Amygdala (tissue), 56 donors: Measurements from ENCODE around the gene SELENOW.
"Not testable (repeated sequence)": the region's sequence is repeated elsewhere in the genome, so short reads cannot be mapped to it uniquely, and the experiment has no call there.

Source experiments
- DNase-seq, 56 donors: peaks; one replicate each; lab custom pipeline; 2025; lab: John Stamatoyannopoulos, UW

SELENOW gene

DNA sequence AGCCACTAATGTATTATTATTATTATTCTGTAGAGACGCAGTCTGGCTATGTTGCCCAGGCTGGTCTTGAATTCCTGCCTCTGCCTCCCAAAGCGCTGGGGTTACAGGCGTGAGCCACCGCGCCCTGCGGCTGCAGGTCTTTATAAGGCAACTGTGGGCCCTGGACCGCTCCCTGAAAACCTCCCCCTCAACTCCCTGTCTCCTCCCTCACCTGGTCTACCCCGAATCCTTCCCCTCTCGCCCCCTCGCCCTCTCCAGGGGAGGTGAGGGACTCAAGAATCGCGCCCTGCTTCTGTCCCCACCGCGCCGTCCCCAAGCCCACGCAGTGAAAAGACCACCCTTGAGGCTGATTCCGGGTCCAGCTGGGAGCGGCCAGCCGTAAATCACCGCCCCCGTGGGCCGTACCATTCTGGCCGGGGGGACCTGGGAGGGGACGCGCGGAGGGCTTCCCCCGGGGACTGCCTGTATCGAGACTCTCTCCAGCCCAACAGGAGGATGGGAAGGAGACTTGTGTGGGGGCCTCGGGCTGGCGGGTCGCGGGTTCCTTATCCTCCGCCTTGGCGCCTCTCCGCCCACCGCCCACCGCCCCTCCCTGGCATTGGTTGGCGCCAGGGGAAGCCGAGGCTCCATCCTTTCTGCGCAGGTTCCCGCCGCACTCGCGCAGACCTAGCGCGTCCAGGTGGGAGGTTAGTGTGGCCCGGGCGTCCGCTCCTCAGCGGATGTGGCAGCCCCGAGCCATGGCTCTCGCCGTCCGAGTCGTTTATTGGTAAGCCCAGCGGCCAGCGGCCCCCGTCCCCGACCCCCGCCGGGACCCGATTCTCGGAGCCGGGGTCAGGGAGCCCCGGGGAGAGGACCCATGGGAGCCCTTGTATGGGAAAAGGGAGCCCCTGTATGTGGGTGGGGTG is at the start of gene SELENOW:
SELENOW (plus strand) TSS at position 655 of the 905 bp plus-strand sequence; CDS start at position 738, 83 bp downstream.
- peak in 55 of 56 donors; percentile 40 to 95 (median 82) for DNase-seq

DNA sequence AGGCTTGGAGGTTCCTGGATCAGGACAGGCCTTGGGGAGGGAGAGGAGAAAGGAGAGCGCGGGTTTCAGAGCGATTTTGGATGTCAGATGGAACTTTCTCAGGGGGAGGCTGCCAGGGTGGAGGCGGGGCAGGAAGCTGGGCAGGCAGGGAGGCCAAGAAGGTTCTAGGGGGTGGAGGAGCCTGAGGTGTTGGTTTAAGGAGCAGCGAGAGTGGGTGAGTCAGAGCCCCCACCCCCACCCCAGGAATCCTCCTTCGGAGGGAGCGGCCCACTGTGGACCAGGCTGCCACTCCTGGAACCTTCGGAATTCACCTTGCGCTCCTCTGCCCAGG is 49.1 kb upstream of the SELENOW start:
- peak in 2 of 56 donors; percentile 5 to 17 for DNase-seq

DNA sequence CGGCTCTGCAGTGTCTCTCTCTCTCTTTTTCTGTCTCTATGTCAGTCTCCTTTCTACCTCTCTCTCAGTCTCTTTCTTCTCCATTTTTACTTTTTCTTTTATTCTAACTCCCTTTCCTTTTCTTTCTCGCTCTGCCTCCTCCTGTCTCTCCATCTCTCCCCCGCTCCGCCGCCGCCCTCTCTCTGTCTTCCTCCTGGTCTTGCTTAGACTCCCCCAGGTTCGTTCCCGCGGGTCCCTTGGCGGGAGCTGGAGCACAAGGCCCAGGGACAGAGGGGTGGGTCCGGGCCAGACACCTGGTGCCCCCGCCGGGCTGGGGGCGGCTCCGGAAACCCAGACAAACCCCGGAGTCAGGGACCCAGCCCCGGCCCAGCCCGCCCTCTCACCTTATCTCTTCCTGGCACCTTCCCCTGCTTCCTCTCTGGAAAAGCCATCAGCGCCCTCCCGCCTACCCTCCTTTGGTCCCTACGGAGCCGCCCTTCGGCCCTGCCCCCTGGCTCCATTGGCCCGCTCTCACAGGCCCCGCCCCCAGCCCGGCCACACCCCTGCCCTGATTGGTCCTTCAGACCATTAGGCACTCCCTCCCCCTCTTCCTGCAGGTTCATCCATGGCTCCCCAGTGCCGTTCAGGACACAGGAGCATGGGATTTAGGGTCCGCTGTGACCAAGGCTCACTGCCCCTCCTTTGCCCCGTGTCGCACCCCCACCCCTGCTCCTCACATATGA is 48.5 kb upstream of the SELENOW start:
- DNase-seq: peak in 8 of 56 donors; percentile 3 to 27 (median 12)

DNA sequence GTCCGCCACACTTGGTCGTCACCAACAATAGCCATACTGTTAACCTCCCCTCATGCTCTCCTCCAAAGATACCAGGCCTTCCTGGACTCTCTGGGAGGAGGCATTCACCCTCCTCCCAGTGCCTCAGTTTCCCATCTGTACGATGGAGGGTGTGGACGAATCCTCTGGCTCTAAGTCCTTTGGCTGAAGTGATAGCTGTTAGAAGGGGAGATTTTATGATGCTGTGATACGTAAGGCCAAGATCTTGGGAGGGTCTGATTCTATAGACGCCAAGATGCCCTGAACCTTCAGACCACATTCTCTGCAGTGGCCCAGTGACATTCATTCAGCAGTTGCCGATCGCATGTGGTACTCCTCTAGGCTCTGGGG is 48.0 kb upstream of the SELENOW start:
- DNase-seq: no peak

DNA sequence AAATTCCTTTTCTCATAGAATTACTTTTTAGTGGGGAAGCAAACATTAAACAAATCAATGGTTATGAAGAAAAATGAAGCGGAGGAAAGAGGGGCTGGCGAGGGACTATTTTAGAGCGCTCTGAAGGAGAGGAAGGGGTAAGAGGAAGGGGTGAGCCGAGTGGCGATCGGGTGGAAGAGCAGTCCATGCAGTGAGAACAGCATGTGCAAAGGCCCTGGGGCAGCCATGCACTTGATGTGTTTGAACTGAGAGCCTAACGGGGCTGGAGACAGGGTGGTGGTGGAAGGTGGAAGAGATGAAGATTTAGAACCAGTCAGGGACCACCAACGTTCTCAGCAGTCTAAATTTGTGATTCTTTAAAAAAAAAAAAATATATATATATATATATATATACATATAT is 47.6 kb upstream of the SELENOW start:
- DNase-seq: no peak

DNA sequence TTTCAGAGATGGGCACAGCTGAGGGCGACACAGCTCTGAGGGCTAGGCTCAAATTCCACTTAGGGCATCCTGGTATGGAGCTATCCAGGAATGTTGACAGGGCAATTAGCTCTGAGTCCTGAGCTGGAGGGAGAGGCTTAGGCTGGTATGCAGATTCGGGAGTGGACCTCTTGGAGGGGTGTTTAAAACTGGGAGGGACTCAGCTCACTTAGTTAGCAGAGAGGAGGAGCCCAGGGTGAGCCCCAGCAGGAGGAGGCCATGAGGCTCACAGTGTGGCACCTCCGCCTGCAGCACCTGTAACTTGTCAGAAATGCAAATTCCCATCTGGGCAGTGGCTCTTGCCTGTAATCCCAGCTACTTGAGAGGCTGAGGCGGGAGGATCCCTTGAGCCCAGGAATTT is 43.4 kb upstream of the SELENOW start:
- no peak for DNase-seq

DNA sequence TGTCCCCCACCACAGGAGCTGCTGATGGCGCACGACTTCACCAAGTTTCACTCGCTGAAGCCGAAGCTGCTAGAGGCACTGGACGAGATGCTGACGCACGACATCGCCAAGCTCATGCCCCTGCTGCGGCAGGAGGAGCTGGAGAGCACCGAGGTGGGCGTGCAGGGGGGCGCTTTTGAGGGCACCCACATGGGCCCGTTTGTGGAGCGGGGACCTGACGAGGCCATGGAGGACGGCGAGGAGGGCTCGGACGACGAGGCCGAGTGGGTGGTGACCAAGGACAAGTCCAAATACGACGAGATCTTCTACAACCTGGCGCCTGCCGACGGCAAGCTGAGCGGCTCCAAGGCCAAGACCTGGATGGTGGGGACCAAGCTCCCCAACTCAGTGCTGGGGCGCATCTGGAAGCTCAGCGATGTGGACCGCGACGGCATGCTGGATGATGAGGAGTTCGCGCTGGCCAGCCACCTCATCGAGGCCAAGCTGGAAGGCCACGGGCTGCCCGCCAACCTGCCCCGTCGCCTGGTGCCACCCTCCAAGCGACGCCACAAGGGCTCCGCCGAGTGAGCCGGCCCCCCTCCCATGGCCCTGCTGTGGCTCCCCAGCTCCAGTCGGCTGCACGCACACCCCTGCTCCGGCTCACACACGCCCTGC is 37.5 kb upstream of the SELENOW start:
- no peak for DNase-seq

DNA sequence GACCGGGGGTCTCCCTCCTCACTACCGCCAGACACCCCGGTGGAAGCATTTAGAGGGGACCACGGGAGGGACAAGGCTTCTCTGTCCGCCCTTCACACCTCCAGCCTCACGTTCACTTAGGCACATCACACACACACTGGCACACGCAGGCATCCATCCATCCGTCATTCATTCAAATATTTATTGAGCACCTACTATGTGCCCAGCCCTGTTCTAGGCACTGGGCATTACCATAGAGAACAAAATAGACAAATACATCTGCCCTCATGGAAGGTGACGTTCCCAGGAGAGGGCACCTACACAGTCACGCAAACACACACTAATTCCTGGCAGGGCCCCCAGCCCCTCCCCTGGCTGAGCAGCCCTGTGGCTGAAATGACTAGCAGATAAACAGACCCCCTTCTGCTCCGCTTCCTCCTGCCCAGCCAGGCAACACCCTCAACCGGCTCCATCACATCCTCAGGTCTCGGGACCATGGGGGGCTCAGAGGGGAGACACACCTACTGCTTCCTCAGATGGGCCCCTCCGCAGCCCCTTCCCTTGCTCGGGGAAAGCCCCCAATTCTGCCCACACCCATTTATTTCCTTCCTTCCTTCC is 36.9 kb upstream of the SELENOW start:
- no peak for DNase-seq

DNA sequence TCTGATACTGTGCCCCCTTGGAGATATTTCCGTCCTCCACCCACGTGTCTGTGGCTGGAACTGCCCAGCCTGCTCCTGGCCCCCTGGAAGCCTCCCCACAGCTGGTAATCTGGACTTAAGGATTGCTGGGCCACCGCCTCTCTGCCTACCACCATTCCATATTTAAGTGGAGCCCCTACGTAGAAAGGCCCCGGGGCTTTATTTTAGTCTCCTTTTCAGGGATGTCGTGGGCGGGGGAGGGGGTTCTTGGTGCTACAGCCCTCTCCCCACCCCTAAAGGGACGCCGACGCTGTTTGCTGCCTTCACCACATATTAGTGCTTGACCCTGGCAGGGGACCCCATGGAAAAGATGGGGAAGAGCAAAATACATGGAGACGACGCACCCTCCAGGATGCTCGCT is 35.9 kb upstream of the SELENOW start:
- DNase-seq: no peak

DNA sequence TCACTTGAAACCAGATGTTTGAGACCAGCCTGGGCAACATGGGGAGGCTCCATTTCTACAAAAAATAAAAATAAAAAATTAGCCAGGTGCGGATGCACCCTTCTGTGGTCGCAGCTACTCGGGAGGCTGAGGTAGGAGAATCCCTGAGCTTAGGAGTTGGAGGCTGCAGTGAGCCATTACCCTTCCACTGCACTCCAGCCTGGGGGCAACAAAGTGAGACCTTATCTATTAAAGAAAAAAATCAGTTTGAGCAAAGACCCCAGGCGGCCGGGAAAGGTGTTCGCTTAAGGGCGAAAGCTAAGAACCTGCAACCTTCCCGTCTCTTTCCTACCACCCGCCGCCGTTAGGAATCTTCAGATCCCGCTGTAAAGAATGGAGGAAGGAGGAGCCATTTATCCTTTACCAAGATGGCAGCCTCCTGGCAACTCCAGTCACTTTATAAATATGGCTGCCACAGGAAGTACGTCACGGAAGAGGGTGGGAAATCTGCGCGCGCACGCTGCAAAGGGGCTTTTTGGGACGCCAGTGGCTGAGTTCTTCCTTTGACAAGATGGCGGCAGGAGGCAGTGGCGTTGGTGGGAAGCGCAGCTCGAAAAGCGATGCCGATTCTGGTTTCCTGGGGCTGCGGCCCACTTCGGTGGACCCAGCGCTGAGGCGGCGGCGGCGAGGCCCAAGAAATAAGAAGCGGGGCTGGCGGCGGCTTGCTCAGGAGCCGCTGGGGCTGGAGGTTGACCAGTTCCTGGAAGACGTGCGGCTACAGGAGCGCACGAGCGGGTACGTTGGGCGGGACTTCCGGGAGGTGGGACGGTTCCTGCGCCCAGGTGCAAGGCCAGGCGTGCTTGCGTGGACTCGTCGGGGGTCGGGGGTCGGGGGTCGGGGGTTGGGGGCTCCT is 33.2 kb upstream of the SELENOW start, which contains the start of gene NOP53:
NOP53 (plus strand) TSS at position 537 of the 892 bp plus-strand sequence; CDS start at position 551, 14 bp downstream.
- DNase-seq: peak; percentile 70 to 98 (median 94)

DNA sequence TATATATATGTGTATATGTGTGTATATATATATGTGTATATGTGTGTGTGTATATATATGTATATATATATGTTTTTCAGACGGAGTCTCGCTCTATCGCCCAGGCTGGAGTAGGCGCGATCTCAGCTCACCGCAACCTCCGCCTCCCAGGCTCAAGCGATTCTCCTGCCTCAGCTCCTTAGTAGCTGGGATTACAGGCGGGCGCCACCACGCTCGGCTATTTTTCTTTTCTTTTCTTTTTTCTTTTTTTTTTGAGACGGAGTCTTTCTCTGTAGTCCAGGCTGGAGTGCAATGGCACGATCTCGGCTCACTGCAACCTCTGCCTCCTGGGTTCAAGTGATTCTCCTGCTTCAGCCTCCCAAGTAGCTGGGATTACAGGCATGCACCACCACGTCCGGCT is 32.4 kb upstream of the SELENOW start:
- DNase-seq: not testable (repeated sequence)

DNA sequence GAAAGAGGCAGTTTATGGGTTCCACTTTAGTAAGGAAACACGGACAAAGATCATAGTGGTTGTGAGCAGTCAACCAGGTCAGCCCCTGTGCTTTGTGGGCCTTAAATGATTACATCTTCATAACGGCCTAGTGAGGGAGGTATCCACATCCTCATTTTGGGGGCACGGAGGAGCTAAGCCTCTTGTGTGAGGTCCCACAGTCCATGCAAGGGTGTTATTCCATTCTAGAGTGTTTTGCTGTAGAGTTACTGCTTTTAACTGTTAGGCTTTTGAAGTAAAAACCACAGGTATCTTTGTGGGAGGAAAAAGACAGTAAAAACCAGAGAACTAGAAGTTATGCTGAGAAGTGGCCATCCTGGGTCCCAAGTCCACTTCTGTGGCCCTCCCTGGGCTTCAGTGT is 29.2 kb upstream of the SELENOW start:
- DNase-seq: no peak

DNA sequence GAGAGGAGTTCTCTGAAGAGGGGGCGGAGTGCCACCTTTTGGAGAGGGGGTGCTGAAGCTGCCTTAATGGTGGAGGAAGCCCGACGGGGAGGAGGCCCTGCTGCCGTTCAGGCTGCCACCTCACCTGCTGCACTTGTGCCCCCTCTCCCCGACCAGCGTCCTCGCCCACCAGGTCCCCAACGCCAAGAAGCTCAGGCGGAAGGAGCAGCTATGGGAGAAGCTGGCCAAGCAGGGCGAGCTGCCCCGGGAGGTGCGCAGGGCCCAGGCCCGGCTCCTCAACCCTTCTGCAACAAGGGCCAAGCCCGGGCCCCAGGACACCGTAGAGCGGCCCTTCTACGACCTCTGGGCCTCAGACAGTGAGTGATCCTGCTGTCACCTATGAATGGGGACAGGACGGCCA is 27.8 kb upstream of the SELENOW start:
- no peak for DNase-seq

DNA sequence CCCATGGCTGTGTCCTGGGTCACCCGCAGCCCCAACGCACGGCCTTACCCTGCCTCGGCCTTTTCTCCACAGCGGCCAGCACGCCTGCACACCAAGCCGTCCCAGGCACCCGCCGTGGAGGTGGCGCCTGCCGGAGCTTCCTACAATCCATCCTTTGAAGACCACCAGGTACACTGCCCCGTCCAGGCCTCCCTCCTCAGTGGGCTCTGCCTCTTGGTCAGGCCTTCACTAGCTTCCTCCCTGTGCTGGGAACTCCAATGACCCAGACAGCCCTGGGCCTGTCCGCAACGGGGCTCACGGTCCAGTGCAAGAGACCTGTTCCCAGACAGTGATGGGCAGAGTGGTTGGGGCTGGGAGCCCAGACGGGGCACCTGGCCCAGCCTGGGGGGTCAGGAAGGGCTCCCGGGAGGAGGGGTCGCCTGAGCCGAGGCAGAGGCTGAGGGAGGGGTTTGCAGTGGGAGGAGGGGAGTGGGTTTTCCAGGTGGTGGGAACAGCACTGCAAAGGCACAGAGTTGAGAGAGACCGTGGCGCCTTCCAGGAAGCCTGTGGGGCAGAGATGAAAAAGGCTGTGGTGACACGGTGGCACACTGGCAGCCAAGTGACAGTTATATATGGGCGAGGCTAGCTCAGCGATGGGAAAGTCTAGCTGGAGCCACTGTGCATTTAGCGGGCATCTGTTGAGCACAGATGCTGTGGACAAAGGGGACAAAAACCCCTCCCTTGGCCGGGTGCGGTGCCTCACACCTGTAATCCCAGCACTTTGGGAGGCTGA is 25.9 kb upstream of the SELENOW start:
- no peak for DNase-seq

DNA sequence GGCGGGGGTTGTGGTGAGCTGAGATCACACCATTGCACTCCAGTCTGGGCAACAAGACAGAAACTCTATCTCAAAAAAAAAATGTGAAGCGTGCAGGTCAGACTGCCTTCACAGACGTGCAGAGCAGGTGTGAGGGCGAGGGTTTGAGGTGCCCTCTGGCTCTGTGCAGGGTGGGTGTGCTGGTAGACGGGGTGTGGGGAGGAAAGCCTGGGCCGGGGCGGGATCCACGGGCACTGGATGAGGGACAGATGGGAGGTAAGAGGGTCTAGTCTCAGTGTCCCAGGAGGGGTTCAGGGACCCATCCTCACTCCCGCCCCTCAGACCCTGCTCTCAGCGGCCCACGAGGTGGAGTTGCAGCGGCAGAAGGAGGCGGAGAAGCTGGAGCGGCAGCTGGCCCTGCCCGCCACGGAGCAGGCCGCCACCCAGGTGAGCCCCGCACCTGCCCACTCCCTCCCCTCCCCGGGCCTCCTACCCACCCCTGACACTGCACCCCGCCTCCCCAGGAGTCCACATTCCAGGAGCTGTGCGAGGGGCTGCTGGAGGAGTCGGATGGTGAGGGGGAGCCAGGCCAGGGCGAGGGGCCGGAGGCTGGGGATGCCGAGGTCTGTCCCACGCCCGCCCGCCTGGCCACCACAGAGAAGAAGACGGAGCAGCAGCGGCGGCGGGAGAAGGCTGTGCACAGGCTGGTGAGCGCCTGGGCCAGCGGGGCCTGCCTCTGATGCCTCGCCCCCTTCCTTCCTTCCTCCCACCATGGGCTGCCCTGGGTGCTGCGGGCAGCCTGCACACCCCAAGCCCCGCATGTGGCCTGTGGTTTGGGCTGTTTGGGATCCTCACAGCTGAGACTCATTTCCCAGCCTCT is 24.1 kb upstream of the SELENOW start:
- DNase-seq: no peak

DNA sequence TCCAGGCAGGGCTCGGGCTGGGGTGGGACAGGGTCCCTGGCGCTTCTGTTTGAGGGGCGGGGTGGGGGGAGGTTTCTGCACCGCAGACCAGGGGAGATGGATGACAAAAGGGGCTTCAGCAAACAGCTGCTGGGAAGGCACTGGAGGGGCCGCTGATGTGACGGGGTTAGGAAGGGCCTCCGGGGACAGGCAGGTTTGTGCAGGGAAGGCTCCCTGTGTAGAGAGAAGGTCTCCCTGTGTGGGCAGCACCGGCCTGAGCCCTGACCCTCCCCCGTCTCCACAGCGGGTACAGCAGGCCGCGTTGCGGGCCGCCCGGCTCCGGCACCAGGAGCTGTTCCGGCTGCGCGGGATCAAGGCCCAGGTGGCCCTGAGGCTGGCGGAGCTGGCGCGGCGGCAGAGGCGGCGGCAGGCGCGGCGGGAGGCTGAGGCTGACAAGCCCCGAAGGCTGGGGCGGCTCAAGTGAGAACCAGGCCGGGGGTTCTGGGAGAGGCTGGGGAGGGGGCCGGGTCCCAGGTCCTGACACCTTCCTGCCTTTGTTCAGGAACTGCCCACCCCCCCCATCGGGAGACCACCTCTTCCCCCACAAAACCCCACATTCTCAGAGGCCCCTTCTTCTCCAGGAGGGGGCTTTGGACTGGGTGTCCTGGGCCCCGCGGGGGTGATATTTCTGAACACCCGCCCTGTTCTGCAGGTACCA is 23.3 kb upstream of the SELENOW start:
- DNase-seq: no peak
